HG02759 (cell line): Measurements from ENCODE around the gene SPINT2.
A peak's percentile ranks its signal among the peaks of the same experiment; 100 is the strongest.
"Not testable (repeated sequence)": the region's sequence is repeated elsewhere in the genome, so short reads cannot be mapped to it uniquely, and the experiment has no call there.

Experiments used
- ATAC-seq: cut with Tn5 transposase; IDR thresholded peaks from one replicate; pipeline ENCODE4 v1.9.1; 2021; ENCODE audit warnings: mild to moderate bottlenecking, moderate library complexity; ENCODE audit not compliant: unreplicated experiment

Gene SPINT2

DNA sequence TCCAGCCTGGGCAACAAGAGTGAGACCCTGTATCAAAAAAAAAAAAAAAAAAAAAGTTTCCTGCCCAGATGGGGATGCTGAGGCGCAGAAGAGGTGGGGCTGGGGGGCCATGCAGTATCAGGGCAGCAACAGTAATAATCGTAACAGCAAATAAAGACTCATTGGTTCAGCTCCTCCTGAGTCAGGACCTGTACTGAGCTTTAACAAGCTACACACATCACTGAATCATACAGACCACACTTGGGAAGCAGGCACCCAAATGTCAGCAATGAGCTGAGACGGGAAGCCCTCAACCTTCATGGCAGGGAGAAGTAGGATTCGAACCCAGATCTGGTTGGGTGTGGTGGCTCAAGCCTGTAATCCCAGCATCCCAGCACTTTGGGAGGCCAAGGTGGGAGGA, 29.8 kb upstream of the SPINT2 start:
- ATAC-seq: no peak

DNA sequence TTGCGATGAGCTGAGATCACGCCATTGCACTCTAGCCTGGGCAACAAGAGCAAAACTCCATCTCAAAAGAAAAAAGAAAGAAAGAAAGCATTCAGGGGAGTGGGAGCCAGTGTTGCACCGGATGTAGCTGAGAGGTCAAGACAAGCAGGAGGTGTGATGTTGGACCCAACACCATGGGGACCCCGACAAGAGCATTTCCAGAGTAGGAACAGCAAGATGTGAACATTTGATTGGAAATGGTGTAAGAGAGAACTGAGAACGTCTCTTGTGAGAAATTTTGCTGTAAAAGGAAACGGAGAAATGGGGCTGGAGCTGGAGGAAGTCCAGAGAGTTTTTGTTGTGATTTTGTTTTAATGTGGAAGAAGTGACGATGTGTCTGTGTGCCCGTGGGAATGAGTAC, 24.6 kb upstream of the SPINT2 start:
- ATAC-seq: no peak

DNA sequence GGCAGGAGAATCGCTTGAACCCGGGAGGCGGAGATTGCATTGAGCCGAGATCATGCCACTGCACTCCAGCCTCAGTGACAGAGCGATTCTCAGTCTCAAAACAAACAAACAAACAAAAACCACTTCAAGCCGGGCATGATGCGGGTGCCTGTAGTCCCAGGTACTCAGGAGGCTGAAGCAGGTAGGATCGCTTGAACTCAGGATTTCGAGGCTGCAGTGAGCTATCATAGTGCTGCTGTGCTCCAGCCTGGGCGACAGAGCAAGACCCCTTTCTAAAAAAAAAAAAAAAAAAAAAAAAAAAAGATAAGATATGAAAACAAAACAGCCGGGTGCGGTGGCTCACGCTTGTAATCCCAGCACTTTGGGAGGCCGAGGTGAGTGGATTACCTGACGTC, 21.1 kb upstream of the SPINT2 start:
- ATAC-seq: no peak

DNA sequence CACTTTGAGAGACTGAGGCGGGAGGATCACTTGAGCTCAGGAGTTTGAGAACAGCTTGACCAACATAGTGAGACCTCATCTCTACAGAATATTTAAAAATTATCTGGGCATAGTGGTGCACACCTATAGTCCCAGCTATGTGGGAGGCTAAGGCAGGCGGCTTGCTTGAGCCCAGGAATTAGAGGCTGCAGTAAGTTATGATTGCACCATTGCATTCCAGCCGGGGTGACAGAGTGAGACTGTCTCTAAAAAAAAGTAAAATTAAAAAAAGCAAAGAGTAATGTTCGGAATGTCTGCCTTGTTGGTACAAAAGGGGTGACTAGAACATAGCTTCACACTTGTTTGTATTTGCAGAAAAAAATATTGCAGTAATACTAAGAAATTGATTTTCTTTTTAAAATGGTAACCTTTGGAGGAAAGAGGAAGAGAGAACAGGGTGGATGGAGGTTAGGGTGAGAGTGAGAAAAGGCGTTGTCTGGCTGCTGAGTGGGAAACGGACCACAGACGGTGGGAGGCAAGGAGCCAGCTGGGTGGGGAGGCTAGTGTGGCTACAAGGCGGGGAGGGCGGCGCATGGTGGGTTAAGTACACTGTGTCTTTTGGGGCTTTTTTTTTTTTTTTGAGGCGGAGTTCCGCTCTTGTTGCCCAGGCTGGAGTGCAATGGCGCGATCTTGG, 18.4 kb upstream of the SPINT2 start:
- no peak for ATAC-seq

DNA sequence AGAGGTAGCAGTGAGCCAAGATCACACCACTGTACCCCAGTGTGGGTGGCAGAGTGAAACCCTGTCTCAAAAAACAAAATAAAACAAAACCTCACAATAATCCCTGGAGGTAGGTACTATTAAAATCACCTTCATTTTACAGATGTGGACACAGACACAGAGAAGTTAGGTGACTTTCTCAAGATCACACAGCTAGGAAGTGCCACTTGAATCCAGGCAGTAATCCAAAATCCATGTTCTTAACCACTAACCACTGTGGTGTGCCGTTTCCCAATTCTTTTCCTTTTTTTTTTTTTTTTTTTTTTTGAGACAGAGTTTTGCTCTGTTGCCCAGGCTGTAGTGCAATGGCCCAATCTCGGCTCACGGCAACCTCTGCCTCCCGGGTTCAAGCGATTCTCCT, 17.2 kb upstream of the SPINT2 start:
- ATAC-seq: no peak

DNA sequence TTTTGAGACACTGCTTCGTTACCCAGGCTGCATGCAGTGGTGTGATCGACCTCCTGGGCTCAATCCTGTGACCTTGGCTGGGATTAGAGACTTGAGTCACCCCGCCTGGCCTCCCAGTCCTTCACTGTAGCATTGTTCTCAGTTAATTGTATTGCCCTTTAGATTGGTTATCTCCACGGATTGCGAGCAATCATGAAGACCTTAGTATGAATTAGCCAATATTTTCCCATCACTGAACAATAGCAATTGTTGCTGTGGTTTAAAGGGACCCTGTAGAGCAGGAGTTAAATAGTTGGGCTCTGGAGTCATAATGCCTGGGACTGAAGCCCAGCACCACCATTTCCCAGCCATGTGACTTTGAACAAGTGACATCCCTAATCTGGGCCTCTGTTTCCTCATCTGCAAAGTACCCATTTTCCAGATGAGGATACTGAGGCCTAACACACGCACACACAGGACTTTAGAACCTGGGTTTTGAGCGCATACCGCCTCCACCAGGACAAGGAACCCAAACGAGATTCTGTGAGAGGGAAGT, 16.6 kb upstream of the SPINT2 start:
- no peak for ATAC-seq

DNA sequence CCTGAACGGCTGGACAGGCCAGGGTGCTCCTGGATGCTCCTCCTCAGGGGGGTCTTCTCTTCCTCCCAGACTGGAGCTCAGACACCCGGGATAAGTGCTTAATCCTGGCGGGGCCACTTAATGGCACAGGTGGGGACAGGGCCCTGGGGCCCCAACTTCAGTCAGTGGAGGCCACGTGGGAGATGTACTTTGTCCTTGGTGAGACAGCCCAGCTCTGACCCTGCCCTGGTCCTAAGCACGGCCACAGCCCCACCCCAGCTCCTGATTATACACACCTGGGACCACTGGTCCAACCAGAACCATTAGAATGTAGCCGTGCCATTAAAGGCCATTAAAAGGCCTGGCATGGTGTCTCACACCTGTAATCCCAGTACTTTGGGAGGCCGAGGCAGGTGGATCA, 16.0 kb upstream of the SPINT2 start:
- no peak for ATAC-seq

DNA sequence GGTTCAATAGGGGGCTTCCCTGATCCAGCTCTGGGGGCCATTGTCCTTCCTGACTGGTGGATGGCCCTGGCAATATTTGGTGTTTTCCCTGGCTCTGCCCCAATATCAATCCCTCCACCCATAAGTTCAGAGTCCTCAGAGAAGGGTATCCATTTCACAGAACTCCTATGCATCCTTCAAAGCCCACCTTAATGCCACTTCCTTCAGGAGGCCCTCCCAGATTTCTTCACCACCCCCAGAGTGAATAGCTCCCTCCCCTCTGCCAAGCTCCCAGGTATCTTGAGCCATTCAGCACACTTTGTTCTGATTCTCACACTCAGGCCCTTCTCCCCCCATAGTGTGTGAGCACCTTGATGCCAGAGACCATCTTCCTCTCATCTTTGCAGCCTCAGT, 13.9 kb upstream of the SPINT2 start:
- ATAC-seq: no peak

DNA sequence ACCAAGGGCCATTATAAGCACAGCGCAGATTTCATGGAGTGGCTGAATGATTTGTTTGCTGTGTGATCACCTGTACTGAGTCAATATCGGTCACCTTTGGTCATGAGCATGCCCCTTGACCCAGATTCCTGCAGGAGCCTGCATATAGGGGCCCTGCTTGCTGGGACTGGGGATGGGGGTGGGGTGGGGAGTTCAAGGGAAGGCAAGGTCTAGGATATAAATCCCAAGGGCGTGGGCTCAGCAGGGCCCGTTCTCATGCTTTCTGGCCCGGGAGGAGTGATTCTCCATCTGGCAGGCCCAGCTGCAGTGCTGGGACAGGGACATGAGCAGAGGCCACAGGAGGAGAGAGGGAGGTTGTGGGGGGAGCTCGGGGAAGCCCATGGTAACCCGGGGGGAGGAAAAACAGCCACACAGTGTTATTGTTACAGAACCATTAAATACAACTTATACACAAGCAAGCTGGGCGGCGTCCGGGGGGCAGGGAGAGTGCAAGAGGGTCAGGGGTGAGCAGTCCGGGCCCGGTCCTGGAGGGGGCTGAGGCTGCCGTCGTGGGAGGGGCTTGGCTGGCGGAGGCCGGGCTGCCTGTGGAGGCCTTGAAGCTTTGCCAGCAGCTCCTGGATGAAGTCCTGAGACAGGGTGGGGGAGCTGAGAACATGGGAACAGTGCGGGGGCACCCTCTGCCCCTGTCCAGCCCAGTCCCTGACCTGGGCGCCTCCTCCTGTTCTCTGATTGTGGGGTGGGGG, 13.4 kb upstream of the SPINT2 start:
- no peak for ATAC-seq

DNA sequence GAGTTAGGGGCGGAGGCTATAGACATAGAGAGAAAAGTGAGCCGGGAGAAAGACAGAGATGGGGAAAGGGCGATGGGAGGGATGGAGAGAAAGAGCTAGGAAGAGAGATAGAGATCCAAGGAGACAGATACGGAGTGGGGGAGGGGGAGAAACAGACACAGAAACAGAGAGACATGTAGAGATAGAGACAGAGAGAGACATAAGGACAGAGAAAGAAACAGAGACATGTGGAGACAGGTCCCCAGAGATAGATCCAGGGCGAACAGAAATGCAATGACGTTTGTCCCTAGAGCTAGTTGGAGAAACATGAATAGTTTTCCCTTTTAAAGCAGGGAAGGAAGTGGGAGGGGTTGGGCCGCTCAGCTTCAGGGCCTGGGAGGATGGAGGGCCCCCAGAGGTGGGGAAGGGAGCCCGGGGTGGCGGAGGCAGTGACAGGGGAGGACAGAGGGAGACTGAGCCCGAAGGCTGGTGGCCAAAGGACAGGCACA, 12.8 kb upstream of the SPINT2 start:
- ATAC-seq: no peak

DNA sequence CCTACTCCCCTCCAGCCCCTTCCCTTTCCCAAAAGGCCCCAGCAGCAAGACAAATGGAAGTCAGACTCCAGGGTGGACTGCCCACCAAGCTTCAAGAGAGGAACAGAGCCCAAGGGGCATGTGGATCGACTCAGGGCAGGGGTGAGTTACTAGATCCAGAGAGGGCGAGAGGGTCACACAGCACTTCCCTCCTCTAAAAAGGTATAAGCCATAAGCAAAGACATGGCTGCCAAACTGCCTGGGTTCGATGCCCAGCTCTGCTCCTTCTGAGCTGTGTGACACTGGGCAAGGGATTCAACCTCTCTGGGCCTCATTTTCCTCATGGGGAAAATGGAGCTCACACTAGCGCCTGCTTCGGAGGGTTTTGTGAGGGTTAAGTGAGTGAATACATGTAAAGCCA, 12.0 kb upstream of the SPINT2 start:
- ATAC-seq: no peak

DNA sequence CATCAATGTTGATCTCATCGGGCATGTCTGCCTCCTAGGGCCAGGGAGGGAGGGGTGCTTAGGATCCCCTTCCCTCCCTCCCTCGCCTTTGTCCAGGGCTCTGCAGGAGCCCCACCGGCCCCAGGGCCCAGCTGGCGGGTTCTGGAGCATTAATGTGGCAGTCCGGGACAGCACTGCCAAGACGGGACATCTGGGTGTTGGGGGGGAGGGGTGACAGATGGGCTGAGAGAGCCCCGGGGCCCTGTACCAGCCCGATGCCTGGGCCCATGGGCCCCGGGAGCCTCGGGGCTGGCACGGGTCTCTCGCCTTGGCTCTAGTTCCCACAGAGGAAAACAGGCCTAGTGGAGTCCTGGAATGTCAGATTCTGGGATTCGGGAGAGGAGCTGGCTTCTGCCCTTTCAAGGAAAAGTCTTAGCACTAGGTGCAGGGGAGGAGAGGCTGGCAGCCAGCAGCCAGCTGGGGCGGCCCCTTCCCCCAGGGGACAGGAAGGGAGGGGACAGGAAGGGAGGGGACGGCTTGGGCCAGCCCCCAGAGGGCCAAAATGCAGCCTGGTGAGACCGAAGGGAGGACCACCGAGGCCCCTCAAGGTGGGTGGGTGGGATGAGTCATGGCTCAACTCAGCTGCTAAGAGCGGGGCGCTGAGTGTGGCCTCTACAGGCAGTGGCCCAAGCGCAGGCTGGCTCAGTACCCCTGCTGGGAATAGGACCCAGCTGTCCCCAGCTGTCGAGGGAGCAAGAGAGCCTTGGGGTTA, 11.3 kb upstream of the SPINT2 start:
- no peak for ATAC-seq

DNA sequence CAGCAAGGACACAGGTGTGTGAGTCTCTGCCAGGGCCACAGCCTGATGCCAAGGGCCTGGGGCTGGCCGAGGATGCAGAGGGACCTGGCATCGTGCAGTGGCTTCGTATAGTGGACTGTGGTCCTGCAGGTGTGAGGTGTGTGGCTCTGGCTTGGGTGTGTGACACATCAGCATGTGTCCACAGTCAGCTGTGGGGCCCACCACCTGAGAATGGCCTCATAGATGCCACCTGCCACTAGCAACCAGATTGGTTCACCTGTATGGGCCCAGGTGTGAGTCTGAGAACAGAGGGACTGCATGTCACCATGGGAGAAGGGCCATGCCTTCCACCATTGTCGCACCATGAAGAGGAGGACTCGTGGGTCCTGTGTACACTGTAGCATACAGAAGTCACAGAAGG, 10.6 kb upstream of the SPINT2 start:
- ATAC-seq: no peak

DNA sequence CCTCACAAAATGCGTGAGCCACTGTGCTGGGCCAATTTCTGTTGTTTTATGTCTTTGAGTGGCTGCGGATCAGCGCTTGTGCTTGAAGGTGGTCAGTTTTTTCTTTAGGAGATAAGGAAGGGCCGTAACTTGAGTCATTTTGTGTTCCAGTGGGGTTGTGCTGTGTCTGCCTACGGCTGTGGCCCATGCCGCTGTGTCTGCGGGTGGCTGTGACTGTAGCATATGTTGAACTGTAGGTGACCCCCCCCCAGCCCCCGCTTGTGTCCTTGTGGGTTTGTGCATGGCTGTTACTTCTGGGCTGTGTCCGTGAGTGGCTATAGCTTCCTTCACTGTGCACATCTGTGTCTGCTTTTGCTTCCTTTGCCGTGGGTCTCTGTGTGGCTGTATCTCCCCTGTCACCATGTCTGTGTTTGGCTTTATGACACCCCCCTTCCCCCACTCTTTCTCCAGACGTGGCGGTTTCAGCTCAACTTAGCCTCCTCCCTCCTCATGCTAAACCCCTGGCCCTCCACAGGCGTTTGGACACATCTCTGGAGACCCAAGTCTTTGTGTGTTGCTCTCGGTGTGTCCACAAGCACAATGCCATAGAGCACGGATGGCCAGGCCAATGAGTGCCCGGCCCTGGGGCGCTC, 8.9 kb upstream of the SPINT2 start:
- no peak for ATAC-seq

DNA sequence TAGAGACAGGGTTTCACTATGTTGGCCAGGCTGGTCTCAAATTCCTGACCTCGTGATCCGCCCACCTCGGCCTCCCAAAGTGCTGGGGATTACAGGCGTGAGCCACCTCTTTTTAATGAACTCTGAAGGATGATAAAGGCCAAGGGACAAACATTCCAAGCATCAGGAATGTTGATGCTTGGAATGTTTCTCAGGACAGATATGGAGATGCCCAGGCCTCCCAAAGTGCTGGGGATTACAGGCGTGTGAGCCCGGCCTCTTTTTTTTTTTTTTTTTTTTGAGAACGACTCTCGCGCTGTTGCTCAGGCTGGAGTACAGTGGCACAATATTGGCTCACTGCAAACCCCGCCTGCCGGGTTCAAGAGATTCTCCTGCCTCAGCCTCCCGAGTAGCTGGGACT, 2.4 kb upstream of the SPINT2 start:
- not testable (repeated sequence) for ATAC-seq

DNA sequence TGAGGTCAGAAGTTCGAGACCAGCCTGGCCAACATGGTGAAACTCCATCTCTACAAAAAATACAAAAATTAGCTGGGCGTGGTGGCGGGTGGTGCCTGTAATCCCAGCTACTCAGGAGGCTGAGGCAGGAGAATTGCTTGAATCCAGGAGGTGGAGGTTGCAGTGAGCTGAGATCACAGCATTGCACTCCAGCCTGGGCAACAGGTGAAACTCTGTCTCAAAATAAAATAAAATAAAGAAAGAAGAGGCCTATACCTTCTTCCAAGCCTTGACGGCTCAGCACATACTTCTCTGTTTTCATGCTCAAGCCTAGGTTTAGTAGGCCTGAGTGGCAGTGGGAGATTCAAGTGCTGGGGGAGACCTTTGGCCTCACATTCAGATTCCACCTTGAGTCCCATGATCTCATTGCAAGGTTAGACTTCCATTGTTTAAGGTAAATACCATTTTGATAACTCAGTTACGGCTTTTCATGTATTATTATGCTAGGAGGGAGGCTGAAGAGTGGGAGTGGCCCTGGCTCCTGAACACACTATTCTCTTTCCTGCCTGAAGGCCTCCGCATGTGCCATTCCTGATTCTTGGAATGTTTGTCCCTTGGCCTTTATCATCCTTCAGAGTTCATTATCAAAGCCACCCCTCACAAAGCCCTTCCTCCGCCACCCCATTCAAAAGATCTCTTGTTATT, 1.6 kb upstream of the SPINT2 start:
- ATAC-seq: no peak

DNA sequence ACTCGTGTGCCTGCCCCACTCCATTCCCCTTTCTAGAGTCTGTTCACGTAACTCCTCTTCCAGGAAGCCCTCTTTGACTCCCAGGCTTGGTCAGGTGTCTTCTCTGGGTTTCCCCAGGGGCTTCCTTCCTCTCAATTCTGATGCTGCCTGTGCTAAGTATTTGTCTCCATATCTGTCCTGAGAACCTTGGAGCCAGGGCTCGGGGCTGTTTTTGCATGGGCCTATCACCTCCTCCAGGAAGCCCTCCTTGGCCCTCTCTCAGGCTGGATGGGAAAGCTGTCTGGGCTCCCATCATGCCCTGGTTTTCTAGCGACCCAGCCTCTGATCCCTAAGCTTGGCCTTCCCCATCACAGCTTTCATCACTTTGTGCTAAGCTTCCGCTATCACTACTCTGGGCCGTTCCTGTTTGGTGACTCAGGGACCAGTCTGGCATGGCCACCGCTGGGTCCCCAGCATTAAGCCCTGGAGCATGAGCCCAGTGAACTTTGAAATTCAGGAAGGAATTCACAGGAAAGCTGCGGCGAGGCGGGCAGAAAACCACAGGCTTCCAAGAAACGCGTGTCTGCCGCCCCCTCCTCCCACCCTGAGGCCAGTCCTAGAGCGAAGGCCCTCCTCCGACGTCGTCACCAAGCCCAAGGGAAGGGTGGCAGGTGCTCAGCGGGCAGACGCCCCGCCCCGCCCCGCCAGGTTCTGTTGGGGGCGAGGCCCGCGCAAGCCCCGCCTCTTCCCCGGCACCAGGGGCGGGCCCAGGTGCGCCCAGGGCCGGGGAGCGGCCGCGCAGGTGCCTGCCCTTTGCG, 486 bp upstream of the SPINT2 start:
- peak; percentile 74 for ATAC-seq

DNA sequence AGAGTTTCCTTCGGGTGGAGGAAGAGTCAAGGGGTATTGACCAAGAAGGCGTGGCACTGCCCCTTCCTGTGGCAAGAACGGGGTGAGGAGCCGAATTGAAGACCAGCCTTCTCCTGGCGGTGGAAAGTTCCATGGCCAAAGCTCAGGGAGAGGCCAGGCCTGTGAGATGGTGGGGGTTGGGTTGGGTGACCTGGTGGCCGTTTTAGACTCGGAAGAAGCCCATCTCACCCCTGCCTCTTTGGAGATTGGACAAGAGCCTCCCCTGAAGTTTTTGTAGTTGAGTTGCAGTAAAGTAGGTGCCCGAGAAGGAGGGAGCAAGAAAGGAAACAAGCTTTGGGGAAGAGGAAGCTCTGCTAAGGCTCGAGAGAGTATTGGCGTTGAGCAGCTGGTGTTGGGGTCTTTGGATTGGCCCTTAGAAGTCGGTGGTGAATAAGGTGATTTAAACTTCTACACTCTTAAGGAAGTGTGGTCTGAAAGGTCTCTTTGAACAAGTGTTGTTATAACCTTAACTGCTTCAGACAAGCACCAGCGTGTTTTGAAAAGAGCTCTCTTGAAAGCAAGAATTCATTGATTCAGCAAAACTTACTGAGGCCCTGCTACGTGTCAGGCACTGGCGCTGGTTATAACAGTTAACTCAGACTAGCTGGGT, 964 bp downstream of the SPINT2 start:
- ATAC-seq: no peak

DNA sequence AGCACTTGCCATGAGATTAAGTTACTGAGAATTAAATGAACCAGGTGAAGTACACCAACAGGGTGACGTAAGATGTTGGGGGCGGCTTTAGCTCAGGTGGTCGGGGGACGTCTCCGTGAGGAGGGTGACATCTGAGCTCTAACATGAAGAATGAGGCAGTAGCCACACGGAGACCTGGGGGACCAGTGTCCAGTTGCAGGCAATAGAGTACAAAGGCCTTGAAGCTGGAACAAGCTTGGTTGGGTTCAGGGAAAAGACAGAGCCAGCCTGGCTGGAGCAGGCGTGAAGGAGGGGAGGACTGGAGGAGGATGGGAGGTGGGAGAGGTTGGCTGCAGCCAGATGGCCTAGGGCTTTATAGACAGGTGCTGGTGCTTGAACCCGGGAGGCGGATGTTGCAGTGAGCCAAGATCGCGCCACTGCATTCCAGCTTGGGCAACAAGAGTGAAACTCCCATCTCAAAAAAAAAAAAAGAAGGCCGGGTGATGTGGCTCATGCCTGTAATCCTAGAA, 1.6 kb downstream of the SPINT2 start:
- ATAC-seq: no peak
